HG02759 (cell line): ENCODE data around the gene ZBTB7C.
"Not testable (repeated sequence)": the region's sequence is repeated elsewhere in the genome, so short reads cannot be mapped to it uniquely, and the experiment has no call there.

Source experiments
- ATAC-seq: cut with Tn5 transposase; IDR thresholded peaks from one replicate; pipeline ENCODE4 v1.9.1; 2021; ENCODE audit warnings: mild to moderate bottlenecking, moderate library complexity; ENCODE audit not compliant: unreplicated experiment

Gene ZBTB7C

GRCh38 chr18:48408727-48409590 is at the start of gene ZBTB7C:
Gene ZBTB7C (minus strand): TSS chr18:48409383.
- ATAC-seq, result peak; percentile 16

- no peak for ATAC-seq
Measured at GRCh38 chr18:48456838-48457237, 47.7 kb upstream of the ZBTB7C start.

GRCh38 chr18:48455555-48456478 is 46.6 kb upstream of the ZBTB7C start:
- no peak for ATAC-seq

- no peak for ATAC-seq
Measured at GRCh38 chr18:48454261-48454757, 45.1 kb upstream of the ZBTB7C start.

- no peak for ATAC-seq
Measured at GRCh38 chr18:48453330-48454066, 44.3 kb upstream of the ZBTB7C start.

- ATAC-seq, result no peak
Measured at GRCh38 chr18:48452861-48453323, 43.7 kb upstream of the ZBTB7C start.

- no peak for ATAC-seq
Measured at GRCh38 chr18:48450685-48451084, 41.5 kb upstream of the ZBTB7C start.

GRCh38 chr18:48446582-48447225 is 37.5 kb upstream of the ZBTB7C start:
- ATAC-seq, result peak; percentile 76

- no peak for ATAC-seq
Measured at GRCh38 chr18:48445540-48445939, 36.4 kb upstream of the ZBTB7C start.

GRCh38 chr18:48442761-48443160 is 33.6 kb upstream of the ZBTB7C start:
- ATAC-seq, result no peak

GRCh38 chr18:48441405-48441881 is 32.3 kb upstream of the ZBTB7C start:
- ATAC-seq, result no peak

- no peak for ATAC-seq
Measured at GRCh38 chr18:48440924-48441323, 31.7 kb upstream of the ZBTB7C start.

- no peak for ATAC-seq
Measured at GRCh38 chr18:48436907-48437306, 27.7 kb upstream of the ZBTB7C start.

- ATAC-seq, result not testable (repeated sequence)
Measured at GRCh38 chr18:48434382-48434781, 25.2 kb upstream of the ZBTB7C start.

- no peak for ATAC-seq
Measured at GRCh38 chr18:48433541-48433940, 24.4 kb upstream of the ZBTB7C start.

GRCh38 chr18:48430150-48430549 is 21.0 kb upstream of the ZBTB7C start:
- no peak for ATAC-seq

- ATAC-seq, result no peak
Measured at GRCh38 chr18:48428475-48429177, 19.4 kb upstream of the ZBTB7C start.

GRCh38 chr18:48422947-48423378 is 13.8 kb upstream of the ZBTB7C start:
- no peak for ATAC-seq

GRCh38 chr18:48419277-48420022 is 10.3 kb upstream of the ZBTB7C start:
- no peak for ATAC-seq
